Glomerular endothelial cell (primary cell): ENCODE results near the gene ATXN10. TPM values are rescaled to one million over a fixed set of nuclear protein-coding genes. Genes with fewer than 3 reads are reported as not detected.

ENCODE experiments used
- DNase-seq: peaks from one replicate; pipeline ENCODE4 v3.0.0-alpha.2; 2011; ENCODE audit warnings: low read depth, low spot score; ENCODE audit errors: extremely low read depth
- total RNA-seq: library from RNA; depleted of rRNA; stranded (reverse); fragments of >200 nt; gene quantifications from 2 replicates; pipeline ENCODE4 v1.2.3, GENCODE V29; 2015

ATXN10 gene
- total RNA-seq, 1 donor from 2014 or later: 112 TPM

- no peak for DNase-seq
Measured at GRCh38 chr22:45814198-45814597, 142.6 kb downstream of the ATXN10 start.

DNA sequence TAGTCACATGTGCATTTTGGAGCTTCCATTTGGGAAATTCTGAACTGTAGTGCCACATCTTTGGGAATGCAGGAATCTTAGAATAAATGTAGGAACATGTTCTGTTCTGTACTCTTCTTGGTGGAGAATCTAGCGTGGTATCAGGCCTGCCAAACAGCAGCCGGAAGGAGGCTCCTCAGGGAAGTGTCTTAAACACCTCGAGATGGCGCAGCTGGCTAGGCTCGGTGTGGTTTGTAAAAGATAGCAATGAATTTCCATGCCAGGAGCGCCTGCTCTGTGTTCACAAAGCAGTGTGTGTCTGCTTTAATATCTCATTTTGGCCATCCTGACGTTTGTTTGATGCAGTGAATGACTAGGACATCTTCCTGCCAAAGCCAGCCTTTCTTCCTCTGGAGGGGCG is 145.1 kb downstream of the ATXN10 start:
- DNase-seq: no peak

GRCh38 chr22:45817745-45818423 is 146.2 kb downstream of the ATXN10 start:
- DNase-seq: no peak

DNA sequence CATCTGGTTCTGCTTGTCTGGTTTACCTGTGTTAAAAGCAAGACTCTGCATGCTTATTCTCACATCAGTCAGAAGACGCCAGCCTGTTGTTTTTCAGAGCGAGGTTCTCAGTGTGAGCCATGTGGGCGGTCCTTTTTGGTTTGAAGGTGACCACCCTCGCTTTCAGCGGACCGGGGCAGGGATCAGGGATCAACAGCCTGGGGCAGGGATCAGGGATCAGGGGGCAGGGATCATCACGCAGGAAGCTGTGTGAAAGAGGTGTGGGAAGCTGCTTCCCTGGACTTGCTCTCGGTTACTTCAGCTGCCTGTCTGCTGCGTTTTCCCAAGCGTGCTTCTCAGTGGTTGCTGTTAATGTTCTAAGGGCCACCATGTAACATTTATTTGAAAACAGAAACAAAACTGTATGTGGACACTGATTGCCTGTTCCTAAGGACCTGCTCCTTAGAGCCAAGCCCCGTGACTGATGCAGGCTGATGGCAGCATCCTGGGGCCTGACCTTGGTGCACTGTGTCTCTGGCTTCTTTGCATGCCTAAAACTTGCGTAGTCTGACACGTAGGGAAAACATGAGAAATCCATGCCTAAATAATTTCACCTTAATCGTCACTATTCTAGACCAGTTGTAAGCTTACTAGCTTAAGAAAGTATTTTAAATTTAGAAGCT is 146.9 kb downstream of the ATXN10 start:
- no peak for DNase-seq

DNA sequence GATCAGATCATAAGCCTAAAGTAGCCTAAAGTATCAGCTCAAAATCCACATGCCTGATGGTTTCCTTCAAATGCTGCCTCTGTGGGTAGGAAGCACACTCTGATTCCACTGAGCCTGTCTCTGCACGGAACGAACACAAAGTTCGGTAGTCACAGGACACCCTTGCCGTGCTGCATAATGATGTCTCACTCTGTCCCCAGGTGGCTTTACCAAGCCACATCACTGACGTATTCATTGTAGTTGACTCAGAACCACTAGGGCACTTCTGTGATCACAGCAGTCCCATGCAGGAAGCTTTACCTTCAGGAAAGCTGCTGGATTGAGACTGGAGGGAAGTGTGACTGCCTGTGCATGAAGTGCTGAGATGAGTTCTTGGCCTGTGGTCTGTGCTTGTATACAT is 147.7 kb downstream of the ATXN10 start:
- no peak for DNase-seq

- DNase-seq: no peak
Measured at GRCh38 chr22:45823336-45823735, 151.7 kb downstream of the ATXN10 start.

DNA sequence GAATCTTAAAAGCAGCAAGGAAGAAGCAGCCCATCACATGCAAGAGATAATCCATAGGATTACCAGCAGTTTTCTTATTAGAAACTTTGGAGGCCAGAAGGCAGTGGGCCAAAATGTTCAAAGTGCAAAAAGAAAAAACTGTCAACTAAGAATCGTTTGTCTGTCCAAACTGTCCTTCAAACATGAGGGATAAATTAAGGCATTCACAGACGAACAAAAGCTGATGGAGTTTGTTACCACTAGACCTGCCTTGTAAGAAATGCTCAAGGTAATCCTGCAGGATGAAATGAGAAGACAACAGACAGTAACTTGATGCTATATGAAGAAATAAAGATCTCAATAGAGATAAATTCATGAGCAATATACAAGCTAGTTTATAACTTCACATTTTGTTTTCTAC is 154.9 kb downstream of the ATXN10 start:
- DNase-seq: no peak

- DNase-seq: no peak
Measured at GRCh38 chr22:45828841-45829240, 157.2 kb downstream of the ATXN10 start.

GRCh38 chr22:45830531-45831245 is 159.1 kb downstream of the ATXN10 start:
- no peak for DNase-seq

GRCh38 chr22:45831394-45831793 is 159.8 kb downstream of the ATXN10 start:
- no peak for DNase-seq

DNA sequence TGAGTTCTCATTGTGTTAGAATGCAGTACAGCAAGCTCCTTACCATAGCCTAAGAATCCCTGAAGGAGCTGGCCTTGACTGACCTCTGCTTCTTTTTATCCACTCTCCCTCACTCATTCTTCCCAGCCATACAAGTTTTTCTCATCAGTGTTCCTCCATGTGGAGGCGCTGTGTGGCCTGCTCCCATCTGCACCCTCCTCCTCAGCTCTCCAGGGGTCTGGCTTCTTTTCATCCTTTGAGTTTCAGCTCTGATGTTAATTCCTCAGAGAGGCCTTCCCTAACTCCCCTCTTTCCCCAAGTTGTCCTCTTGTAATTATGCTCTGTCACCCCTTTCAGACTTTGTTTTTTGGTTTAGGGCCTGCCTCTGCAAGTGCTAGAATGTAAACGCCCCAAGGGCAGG is 160.5 kb downstream of the ATXN10 start:
- no peak for DNase-seq

DNA sequence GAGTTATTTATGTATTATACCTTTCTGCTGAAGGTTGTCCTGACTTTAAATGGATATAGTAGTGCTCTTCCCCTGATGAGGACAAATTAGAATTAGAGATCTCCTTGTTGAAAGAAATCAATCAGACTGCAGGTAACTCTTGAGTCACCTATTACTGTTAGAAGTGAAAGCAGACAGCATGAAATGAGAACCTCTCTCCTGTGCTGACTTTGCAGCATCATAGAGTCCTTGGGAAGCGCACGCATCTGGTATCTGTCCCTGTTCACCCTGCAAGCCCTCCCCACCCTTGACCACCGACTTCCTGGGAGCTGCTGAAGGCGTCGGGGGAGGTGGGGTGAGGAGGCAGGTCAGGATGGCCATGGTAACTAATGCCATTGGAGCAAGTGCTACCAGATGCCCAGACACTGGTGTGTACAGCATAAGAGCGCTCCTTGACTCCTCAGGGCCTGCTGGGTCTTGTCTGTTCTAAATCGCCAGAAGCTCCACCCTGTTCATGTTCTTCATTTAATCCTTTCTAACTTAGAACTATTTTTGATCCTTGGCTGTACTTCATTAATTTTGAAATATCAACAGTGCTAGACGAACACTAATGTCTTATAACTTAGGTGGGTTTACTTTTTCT is 161.4 kb downstream of the ATXN10 start:
- DNase-seq: no peak

- no peak for DNase-seq
Measured at GRCh38 chr22:45833613-45834012, 162.0 kb downstream of the ATXN10 start.

DNA sequence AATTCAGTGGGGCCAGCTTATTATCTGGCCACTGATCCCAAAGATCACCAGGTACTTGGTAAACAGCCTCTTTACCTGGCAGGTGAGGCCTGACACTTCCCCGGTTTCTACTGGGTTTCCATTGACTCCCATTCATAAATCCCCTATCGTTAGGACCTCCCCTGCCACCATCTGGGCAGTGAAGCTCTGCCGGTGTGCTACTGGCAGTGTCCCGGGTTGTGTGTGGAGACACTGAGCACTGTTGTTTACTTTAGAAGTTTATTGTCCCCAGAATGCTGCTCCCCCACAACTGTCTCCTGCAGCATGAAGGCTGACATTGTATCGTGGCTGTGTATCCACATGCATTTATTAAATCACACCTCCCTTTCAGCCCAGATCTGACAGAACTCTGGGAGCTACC is 162.6 kb downstream of the ATXN10 start:
- DNase-seq: no peak

GRCh38 chr22:45834795-45835194 is 163.2 kb downstream of the ATXN10 start:
- no peak for DNase-seq

- no peak for DNase-seq
Measured at GRCh38 chr22:45836418-45837169, 165.0 kb downstream of the ATXN10 start.

GRCh38 chr22:45837508-45837907 is 165.9 kb downstream of the ATXN10 start:
- DNase-seq: no peak

GRCh38 chr22:45838305-45838887 is 166.8 kb downstream of the ATXN10 start:
- DNase-seq: no peak

DNA sequence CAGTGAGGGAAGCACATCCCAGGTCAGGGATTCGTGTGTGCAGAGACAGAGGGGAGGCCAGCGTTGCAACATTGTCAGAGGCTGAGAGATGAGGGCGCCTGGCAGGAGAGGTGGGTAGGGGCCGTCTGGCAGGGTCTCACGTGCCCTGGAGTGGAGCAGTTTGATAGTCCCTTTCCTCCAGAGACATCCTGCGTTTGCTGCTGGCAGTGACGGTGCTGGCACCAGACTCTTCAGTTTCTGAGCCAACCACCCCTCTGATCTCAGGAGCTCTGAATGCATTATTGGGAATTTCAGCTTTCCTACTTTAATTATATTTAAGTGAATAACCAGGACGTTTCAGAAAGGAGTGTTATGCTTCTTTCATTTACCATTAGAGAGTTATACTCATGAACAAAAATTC is 168.8 kb downstream of the ATXN10 start:
- no peak for DNase-seq

DNA sequence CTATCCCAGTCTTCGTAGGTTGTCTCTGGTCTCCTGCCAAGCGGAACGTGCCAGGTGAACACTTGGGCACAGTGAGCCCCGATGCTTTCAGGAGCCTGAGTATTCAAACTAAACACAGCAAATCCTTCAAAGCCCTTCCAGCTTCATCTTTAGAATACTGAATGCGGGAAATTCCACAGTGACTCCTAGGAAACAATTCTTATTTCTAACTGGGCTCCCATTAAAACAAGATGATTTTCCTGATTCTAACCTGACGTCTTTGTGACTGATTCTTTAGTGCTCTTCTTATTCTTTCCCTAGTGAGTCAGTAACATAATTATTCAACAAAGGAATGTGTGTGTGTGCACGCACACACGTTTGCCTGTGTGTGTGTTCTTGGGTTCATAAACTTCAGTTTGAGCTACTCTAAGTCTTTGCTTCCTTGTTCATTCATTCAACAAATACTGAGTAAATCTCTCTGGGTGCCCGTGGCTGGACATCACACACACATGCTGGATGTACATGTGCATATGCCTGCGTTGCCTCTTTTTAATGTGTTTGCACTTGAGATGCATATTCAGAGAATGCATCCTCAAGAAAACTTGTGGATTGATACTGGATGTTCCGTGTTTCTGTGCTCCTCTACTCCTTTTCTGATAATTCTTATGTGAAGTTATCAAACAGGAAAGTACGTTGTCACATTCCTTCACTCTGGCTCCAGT is 170.8 kb downstream of the ATXN10 start:
- DNase-seq: no peak
